Stimulated activated effector memory CD8-positive, alpha-beta T cell treated with anti-CD3 and anti-CD28 coated beads, Interleukin-12 subunit alpha, Interleukin-12 subunit beta, amount 100 ng/mL, for 72 hours (primary cell): ENCODE results near the gene UPK1B.

ENCODE experiments used
- ATAC-seq: fragments of 150-1000 bp; cut with Tn5 transposase; 2 replicates; pipeline ENCODE4 v1.10.0; 2021
- DNase-seq, 2 donors: peaks; one replicate each; pipeline ENCODE4 v3.0.0; 2021 to 2022; ENCODE audit warnings: low spot score in 2 of 2
- H3K27ac Mint-ChIP-seq: one replicate; pipeline ENCODE4 v1.8.0; 2022; ENCODE audit warnings: mild to moderate bottlenecking, mixed read lengths
- H3K36me3 Mint-ChIP-seq: one replicate; pipeline ENCODE4 v1.8.0; 2022; ENCODE audit warnings: mild to moderate bottlenecking, mixed read lengths
- H3K4me1 Mint-ChIP-seq: one replicate; pipeline ENCODE4 v1.8.0; 2022; ENCODE audit warnings: mixed read lengths
- H3K4me3 Mint-ChIP-seq: one replicate; pipeline ENCODE4 v1.8.0; 2022; ENCODE audit warnings: mild to moderate bottlenecking, mixed read lengths
- H3K9me3 Mint-ChIP-seq: one replicate; pipeline ENCODE4 v1.8.0; 2022; ENCODE audit warnings: mixed read lengths

The UPK1B gene

DNA sequence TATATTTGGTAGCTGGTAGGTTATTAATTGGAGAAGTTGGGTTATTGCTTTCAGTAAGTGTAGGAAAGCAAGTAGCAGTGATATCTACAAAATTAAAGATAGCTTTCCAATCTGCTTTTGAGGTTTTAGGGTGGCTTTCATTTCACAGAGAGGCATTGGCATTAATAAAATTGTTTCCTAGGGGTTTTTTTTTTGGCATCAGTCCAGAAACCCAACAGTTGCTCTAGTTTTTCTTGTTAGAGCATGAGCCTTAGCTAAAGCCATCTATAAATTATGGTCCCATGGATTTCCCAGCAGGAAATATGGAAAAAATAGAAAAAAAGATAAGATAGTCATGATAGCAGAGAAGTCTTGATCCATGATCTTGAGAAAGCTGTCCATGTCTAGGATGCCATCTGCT is 70.3 kb downstream of the UPK1B start:
- H3K36me3 Mint-ChIP-seq = peaks cover 6% of the 10 kb centered on the region
- H3K4me1 Mint-ChIP-seq = peaks cover 10% of the 10 kb centered on the region
- H3K4me3 Mint-ChIP-seq = no peak overlapping the region

DNA sequence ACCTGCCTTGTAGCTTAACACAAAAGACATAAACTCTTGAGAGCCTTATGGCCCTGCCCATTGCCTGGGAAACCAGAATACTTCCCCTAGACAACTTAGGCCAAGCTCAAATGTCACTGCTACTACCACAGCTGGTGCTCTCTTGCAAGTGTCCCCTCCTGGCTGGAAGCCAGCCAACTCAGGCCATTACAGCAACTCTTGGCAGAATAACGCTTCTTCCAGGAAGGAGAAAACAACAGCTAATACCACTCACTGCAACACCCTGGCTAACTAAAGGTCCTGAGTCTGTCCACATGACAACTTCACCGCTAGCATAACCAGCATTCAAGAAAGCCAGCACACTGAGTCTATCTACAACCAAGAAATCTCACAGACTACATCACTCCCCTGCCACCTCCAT is 72.4 kb downstream of the UPK1B start:
- peaks cover 10% of the 10 kb centered on the region for H3K9me3 Mint-ChIP-seq
- H3K4me3 Mint-ChIP-seq = no peak overlapping the region
- DNase-seq = no peak
- H3K36me3 Mint-ChIP-seq = no peaks in the 10 kb centered on the region
- no peak overlapping the region for H3K27ac Mint-ChIP-seq
- H3K4me1 Mint-ChIP-seq = no peaks in the 10 kb centered on the region
- no peak for ATAC-seq

More for the DNA sequence above, 70.3 kb downstream of the UPK1B start:
- ATAC-seq (no peak), DNase-seq (no peak)
- no peak overlapping the region for H3K27ac Mint-ChIP-seq
- H3K9me3 Mint-ChIP-seq = peaks cover 8% of the 10 kb centered on the region
